ENCODE results near the gene KCNRG.

GRCh38 chr13:49998714-49999624 lies 16.3 kb upstream of the KCNRG start:
- TF ChIP-seq CTCF (IDR thresholded peaks at IDR 0.05; ENCODE audit: insufficient read depth, low read length, poor library complexity, severe bottlenecking): no peak
- no peak for TF ChIP-seq EZH2phosphoT487 (conservative IDR thresholded peaks at IDR 0.05; ENCODE audit: low read length)
